ENCODE data around the gene DEDD.

The DEDD gene

DNA sequence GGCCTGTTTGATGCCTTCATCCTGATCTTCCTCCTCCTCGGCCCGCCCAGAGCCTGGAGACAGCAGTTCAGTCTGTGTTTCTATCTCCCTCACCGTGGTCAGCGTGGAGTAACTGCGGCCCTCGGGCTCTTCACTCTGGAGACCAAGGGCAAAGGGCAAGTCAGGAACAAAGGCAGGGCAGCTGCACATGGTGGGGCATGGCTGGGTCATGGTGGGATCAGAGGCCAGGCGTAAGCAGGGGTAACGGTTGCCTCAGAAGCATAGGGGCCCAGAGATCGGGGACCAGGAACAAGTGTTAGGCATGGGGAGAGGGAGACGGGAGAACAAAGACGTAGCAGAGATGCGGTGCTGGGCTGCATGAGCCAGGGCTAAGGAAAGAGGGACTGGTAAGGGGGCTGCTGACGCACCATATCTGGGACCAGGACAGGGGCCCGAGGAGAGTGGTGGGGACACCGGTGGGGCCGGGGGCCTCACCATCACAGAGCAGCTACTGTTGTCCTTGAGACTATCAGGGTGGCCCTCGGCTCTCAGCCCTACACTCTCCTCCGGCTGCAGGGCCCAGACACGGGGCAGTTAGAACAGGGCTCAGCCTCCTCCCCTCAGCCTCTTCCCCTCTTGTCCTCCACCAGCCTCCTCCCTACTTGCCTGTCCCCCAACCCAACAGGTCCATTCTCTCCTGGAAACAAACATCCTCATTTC is 59.6 kb downstream of the DEDD start:
- DNase-seq: no peak

DNA sequence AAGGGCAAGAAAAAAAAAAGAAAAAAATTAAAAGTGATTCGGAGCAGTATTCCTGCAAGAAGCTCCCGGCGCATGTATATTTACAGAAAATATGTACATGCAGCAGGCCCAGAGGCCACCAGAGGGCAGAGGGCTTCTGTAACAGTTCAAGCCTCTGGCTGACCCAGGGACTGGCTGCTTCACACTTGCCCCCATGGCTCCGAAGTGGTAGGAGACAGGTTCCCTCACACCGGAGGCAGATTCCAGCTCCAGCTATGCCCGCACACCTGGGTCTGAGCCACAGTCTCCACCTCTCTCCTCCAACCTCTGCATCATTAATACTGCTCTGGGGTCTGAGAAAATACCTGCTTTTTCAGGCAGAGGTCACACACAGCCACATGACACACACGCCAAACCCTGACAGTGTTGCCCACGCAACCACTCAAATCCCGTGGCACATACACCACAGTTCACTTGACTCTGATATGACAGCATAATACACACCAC is 60.5 kb downstream of the DEDD start:
- DNase-seq: peak; percentile 83 to 90 (median 86)
